ENCODE data around the gene DPT. TPM values are rescaled to one million over a fixed set of nuclear protein-coding genes. Genes with fewer than 3 reads are reported as not detected.

DPT gene
- total RNA-seq, 1 experiment from 2014 or later: not detected

GRCh38 chr1:168709405-168710363 is 19.3 kb downstream of the DPT start:
- in situ Hi-C loops (cut with HindIII; ENCODE audit: low sequenced_read_pairs): no loop called here
- DNase-seq (ENCODE audit: low spot score): no peak

GRCh38 chr1:168708698-168709404 is 20.2 kb downstream of the DPT start:
- in situ Hi-C loops (cut with HindIII; ENCODE audit: low sequenced_read_pairs): no loop called here
- DNase-seq (ENCODE audit: low spot score): no peak

GRCh38 chr1:168706391-168706992 is 22.5 kb downstream of the DPT start:
- DNase-seq (ENCODE audit: low spot score): no peak
- in situ Hi-C loops (cut with HindIII; ENCODE audit: low sequenced_read_pairs): no loop called here

- DNase-seq (ENCODE audit: low spot score): no peak
- in situ Hi-C loops (cut with HindIII; ENCODE audit: low sequenced_read_pairs): no loop called here
Observed at GRCh38 chr1:168700575-168701268, 28.3 kb downstream of the DPT start.

GRCh38 chr1:168698453-168698852 is 30.6 kb downstream of the DPT start:
- no peak for DNase-seq (ENCODE audit: low spot score)

GRCh38 chr1:168697356-168698126 is 31.5 kb downstream of the DPT start:
- DNase-seq (ENCODE audit: low spot score): no peak
- in situ Hi-C loops (cut with HindIII; ENCODE audit: low sequenced_read_pairs): no loop called here

More at GRCh38 chr1:168698453-168698852, 30.6 kb downstream of the DPT start:
- in situ Hi-C loops (cut with HindIII; ENCODE audit: low sequenced_read_pairs): no loop called here

- in situ Hi-C loops (cut with HindIII; ENCODE audit: low sequenced_read_pairs): no loop called here
- DNase-seq (ENCODE audit: low spot score): no peak
Observed at GRCh38 chr1:168696125-168696760, 32.8 kb downstream of the DPT start.

- no peak for DNase-seq (ENCODE audit: low spot score)
- in situ Hi-C loops (cut with HindIII; ENCODE audit: low sequenced_read_pairs): no loop called here
Observed at GRCh38 chr1:168693872-168694238, 35.2 kb downstream of the DPT start.

- in situ Hi-C loops (cut with HindIII; ENCODE audit: low sequenced_read_pairs): no loop called here
Observed at GRCh38 chr1:168693197-168693871, 35.7 kb downstream of the DPT start.

GRCh38 chr1:168692472-168692871 is 36.5 kb downstream of the DPT start:
- no peak for DNase-seq (ENCODE audit: low spot score)
- in situ Hi-C loops (cut with HindIII; ENCODE audit: low sequenced_read_pairs): no loop called here

More at GRCh38 chr1:168693197-168693871, 35.7 kb downstream of the DPT start:
- no peak for DNase-seq (ENCODE audit: low spot score)

GRCh38 chr1:168691541-168691940 is 37.5 kb downstream of the DPT start:
- DNase-seq (ENCODE audit: low spot score): no peak
- in situ Hi-C loops (cut with HindIII; ENCODE audit: low sequenced_read_pairs): no loop called here

GRCh38 chr1:168689726-168690602 is 39.0 kb downstream of the DPT start:
- in situ Hi-C loops (cut with HindIII; ENCODE audit: low sequenced_read_pairs): no loop called here
- no peak for DNase-seq (ENCODE audit: low spot score)

GRCh38 chr1:168689327-168689657 is 39.7 kb downstream of the DPT start:
- in situ Hi-C loops (cut with HindIII; ENCODE audit: low sequenced_read_pairs): no loop called here
- no peak for DNase-seq (ENCODE audit: low spot score)

- DNase-seq (ENCODE audit: low spot score): no peak
- in situ Hi-C loops (cut with HindIII; ENCODE audit: low sequenced_read_pairs): no loop called here
Observed at GRCh38 chr1:168688644-168689326, 40.2 kb downstream of the DPT start.

GRCh38 chr1:168687816-168688215 is 41.2 kb downstream of the DPT start:
- in situ Hi-C loops (cut with HindIII; ENCODE audit: low sequenced_read_pairs): no loop called here
- no peak for DNase-seq (ENCODE audit: low spot score)

- in situ Hi-C loops (cut with HindIII; ENCODE audit: low sequenced_read_pairs): no loop called here
- no peak for DNase-seq (ENCODE audit: low spot score)
Observed at GRCh38 chr1:168686666-168687065, 42.3 kb downstream of the DPT start.

Measured in G401 (cell line).